HUDEP-2 (cell line): ENCODE data around the gene TMEM151B.
A peak's percentile ranks its signal among the peaks of the same experiment; 100 is the strongest.
"Not testable (repeated sequence)": the region's sequence is repeated elsewhere in the genome, so short reads cannot be mapped to it uniquely, and the experiment has no call there.

Experiments used
- DNase-seq, 76 experiments: peaks; one replicate each; lab custom pipeline; 2025; ENCODE audit not compliant: unreplicated experiment in 76 of 76; lab: John Stamatoyannopoulos, UW

Gene TMEM151B

DNA sequence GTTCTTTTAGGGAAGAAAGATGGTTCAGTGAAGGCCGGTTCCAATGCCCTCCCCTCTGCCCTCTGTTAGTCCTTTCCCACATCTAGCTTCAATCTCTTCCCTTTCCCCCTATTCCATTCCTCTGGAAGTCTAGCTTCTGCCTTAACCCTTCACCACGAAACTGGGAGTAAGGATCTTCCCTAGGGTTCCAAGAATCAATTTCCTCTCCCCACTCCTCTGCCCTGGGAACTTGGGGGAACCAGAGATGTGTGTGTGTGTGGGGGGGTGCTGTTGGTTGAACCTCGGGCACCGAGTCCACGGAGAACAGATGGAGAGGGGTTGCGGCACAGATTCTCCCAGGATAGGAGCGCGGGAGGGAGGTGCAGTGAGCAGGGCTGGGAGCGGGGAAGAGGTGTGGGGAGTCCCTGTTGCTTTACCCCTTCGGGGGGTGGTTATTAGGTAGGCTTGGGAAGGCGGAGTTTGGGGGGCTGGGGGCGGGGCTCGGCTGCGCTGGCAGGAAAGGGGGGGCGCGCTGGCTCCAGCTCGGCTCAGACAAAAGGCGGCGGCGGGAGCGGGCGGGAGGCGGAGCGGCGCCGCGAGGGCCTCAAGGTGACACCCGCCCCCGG, at the start of gene TMEM151B:
Gene TMEM151B, plus strand, starts transcription at position 530 of the 605 bp plus-strand sequence. CDS start 293 bp downstream, outside the sequence.
- no peak for DNase-seq

DNA sequence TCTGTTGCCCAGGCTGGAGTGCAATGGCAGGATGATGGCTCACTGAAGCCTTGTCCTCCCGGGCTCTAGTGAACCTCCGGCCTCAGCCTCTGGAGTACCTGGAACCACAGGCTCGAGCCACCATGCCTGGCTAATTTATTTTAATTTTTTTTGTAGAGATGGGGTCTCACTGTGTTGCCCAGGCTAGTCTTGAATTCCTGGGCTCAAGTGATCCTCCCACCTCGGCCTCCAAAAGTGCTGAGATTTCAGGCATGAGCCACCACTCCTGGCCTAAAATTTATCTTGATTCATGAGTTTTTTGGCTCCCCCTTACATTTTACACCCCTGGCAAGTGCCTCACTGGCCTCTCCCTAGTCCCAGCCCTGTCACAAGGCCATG, 49.3 kb upstream of the TMEM151B start:
- DNase-seq: no peak

DNA sequence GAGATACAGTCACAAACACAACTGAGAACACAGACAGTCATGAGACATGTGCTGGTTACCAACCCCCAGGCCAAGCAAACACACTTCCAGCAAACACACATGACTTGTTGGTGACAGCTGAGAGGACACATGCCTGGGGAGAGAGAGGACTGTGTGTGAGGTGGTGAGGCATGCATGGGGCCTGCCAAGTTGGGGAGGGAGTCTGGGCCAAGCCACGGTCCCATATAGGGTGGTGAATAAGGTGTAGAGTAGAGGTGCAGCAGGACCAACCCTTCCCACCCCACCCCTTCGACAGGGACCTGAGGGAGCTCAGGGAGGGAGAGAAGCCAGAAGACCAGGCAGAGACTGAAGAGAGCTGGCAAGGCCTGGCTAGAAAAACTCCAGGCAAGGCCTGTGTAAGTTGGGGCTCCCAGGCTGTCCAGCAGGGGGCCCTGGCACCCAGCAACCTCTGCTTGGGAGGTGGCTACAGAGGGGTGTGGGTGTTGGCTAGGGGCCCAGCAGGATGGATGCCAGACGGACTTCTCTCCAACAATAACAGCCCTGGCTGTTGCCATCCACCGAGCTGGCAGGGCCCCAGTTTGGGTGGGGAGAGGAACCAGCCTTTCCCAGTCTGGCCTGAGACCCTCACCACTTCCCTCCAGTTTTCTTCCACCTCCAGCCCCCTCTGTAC, 48.8 kb upstream of the TMEM151B start:
- peak; percentile 68 to 99 (median 98) for DNase-seq

DNA sequence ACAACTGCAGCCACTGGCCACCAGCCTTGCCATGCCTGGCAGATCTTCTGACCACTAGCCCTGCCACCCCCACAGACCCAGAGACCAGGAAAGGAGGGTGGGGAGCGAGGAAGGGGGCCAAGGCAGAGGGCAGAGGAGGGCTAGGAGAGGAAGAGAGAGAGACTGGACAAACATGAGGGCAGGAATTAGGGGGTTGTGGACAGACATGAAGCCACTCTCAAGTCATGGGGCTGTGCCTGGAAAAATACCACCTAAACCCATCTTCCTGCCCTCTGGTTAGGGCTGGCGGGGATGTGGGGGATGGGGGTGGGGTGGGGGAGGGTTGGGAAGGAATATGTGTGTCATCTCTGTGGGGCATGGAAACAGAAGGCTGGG, 48.3 kb upstream of the TMEM151B start:
- DNase-seq: peak in 2 of 76 experiments; percentile 44 to 57

DNA sequence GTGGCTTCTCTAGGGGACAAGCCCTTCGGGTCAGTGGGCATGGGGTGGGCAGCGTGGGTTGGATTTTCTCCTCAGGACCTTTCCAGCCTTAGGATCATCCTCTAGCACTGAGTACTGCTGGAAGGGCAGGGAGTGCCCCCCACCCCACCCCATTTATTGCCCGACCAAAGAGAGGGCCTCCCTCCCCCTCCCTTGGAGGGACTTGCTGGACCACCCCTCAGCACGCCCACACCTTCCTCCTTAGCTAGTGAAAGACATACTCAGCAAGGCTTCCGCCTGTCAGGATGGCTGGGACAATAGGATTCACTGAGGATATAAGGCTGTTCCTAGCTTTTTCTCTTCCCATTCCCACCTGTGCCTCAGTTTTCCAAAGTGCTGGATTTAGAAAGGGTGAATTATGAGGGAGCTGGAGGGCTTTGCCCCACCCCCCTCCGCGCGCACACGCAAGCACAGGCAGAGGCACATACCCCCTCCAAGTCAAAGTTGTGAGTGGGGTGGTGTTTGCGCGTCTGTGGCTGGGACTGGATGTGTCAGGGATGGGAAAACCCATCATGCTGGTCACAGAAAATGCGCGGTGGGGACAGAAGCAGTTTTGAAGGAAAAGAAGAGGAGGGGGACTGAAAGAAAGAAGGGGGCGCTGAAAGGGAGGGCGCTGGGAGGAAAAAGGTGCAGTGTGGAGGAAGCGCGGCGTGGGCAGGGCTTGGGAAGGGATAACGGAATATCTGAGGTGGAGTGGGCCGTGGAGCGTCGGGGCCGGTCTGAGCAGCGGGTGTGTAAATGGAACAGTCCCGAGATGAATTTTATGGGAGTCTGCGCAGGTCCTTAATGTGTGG, 47.5 kb upstream of the TMEM151B start:
- DNase-seq: no peak

DNA sequence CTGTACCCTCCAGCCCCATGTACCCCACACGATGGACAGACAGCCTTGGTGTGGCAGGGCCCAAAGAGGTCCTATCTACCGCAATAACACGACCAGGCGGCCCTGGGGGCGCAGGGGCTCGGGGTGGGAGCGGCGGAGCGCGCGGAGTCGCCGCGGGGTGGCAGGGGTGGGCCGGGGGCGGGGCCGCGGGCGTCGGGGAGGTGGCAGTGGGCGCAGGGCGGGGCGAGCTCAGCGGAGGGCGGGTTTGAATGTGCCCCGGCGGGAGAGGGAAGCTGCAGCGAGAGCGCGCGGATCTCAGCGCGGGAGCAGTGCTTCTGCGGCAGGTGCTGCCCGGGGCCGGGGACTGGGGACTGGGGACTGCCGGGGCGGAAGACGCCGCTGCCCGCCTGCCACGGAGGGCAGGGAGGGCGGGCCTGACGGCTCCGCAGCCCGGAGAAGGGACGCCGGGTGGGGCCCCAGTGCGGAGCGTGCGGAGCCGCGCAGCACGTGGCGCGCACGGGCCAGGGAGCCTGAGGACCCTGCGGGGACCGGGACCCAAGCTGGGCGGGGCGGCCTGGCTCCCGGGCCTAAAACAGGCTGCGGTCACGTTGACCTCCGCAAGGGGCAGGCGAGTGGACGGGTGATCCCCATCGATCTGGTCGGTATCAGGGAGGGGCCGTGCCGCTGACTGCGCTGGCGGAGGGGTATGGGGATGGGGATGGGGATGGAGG, 46.8 kb upstream of the TMEM151B start, which contains the start of gene SLC29A1:
Gene SLC29A1, plus strand, starts transcription at position 277 of the 710 bp plus-strand sequence. CDS start 3,719 bp downstream, outside the sequence.
- peak in 72 of 76 experiments; percentile 39 to 92 (median 76) for DNase-seq

DNA sequence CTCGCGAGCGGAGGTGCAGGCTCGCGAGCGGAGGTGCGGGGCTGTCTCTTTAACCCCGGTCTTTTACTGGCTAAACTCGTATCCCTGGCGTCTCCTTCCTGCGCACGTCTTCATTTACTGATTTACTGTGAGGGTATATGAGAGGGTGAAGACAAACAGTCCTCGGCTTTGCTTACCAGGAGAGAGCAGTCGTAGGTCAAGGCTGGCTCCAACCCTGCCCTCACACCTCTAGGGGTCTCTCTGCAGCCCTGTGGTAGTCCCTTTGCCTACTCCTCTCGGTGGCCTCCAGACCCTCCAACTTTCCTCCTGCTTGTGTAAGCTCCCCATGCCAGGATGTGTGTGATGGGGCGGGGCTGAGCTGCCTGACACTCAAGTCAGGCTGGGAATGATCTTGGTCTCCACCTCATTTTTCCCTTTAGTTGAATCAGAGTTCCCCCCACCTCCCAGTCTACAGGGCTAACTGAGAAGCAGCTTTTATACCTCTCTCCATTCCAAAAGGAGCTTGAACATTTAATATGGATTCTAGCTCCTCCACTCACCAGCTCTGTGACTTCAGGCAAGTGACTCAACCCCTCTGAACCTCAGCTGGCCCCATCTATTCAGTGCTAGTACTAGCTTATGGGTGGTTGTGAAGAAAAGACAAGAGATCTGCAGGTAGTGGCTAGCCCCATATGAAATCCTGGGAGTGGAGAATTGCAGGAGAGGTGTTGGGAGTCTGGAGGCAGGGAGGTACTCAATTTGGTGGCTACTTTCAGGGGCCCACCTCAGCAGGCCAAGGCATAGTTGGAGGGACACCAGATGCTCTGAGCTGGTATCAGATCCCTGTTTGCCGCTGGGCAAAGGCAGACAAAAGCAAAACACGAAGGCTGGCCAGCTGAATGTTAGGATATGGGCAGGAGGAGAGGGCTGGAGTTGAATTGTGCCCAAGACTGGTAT, 46.0 kb upstream of the TMEM151B start:
- DNase-seq: peak in 28 of 76 experiments; percentile 24 to 75 (median 51)

DNA sequence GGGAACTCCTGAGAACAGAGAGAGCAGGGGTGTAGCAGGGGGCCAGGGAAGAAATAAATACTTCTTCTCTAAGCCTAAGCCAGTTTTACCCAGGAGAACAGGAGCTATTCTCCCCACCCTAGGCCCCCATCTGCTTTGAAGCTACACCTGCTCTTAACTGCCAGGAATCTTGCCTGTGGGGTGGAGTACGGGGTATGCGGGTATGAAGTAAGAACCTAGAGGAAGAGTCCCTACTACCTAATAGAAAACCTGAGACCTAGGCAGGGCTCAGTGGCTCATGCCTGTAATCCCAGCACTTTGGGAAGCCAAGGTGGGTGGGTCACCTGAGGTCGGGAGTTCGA, 45.3 kb upstream of the TMEM151B start:
- DNase-seq: no peak

DNA sequence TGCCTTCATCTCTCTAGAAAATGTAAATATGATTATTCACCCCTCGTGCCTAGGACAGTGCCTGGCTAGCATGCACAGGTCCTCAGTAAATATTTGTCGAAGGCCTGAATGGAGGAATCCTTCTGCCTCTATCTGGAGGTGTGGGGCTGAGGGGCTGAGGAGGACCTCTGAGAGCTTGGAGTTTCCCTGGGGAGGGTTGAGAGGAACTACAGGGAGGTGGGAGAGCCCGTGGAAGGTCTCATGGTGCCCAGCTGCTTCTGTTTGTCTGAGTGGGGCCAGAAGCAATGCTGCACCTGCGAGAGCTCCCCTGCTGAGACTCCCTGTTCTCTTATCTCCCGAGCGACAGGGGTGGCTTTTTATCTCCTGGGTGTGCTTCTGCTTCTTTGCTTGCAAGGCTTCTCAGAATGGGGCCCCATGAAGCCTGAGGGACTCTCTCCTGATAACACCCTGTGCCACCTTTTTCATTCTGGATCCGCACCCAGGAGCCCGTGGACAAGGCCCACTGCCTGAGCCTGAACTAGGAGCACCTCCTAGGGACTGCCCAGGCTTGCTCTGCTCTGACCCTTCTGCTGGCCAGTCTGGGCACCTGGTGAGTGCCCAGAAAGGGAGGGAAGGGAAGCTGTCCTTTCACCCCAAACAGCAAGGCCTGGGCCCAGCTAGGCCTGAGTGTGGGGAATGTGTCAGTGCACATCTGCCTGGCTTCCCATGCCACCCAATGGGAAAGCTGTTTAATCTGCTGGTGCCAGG, 44.5 kb upstream of the TMEM151B start:
- DNase-seq: peak in 74 of 76 experiments; percentile 46 to 97 (median 86)

DNA sequence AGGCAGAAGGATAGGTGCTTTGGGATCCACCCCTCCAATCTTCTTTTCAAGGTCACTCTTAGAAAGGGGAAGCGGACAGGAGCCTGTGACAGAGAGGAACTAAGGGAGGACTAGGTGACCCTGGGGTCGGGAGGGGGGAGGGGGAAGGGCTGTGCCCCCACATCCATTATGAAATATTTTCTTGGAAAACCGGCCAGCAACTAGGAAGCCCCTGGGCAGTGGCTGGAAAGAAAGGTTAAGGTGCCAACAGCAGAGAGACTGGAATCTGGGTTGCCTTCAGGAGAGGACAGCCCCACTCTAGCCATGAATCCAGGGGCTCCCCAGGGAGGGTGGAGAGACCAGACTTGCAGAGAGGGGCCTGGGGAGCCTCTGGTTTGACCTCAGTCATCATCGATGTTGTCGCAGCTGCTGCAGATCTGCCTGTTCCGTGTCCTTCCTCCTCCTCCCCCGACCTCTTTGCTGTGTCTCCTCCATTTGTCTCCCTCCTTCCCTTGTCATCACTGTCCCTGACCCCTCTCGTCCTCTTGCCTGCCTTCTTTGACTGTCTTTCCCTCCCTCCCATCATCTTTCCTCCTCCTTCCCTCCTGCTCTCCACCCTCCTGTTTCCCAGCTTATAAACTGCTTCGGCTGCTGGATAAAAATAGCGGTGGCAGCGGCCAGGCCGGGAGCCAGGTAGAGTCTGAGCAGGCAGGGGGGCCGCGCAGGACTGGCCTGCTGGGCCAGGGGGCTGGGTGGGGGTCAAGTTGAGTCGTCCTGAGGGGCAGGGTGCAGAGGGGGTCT, 43.7 kb upstream of the TMEM151B start:
- DNase-seq: peak in 2 of 76 experiments; percentile 13 to 50

DNA sequence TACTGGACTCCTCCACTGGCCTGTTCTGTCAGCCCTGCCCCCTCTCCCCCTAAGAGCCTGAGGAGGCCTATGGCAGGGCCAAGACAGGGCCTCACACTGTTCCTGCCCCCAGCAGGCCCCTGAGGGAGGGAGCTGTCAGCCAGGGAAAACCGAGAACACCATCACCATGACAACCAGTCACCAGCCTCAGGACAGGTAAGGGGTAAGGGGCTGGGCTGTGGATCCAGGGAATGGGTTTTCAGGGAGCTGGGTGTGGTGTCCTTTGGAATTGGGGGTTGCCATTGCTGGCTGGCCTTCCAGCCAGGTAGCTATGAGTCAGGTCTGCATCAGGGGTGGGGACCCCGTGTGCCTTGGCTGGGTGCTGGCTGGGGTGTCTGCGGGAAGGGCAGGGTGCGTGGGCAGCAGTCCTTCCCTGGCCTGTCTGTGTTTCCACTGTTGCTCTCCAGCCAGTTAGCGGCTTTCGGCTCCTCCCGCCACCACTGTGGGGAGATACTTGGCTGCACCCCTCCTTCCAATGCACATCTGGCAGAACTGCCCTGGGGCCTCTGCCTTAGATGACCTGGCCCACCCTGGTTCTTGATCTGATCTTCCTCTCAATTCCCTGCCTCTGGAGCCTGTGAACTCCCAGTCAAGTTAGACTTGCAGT, 43.0 kb upstream of the TMEM151B start:
- peak in 28 of 76 experiments; percentile 13 to 50 (median 32) for DNase-seq

DNA sequence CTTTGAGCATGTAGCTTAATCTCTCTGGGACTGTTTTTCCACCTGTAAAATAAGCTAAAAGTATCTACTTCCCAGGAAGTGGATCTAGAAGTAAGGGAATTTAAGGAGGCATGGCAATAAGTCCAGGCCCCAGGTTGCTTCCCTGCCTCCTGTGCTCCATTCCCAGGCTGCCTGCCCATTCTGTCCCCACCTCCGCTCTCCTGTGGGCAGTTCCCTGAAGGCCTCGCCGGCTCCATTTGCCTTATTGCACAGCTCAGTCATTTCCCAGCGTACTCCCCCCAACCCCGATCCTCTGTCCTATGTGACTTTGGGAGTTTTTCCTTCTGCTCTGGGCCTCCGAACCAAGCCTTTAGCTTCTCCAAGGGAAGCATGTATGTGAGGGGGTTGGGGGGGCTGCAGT, 42.2 kb upstream of the TMEM151B start:
- no peak for DNase-seq

DNA sequence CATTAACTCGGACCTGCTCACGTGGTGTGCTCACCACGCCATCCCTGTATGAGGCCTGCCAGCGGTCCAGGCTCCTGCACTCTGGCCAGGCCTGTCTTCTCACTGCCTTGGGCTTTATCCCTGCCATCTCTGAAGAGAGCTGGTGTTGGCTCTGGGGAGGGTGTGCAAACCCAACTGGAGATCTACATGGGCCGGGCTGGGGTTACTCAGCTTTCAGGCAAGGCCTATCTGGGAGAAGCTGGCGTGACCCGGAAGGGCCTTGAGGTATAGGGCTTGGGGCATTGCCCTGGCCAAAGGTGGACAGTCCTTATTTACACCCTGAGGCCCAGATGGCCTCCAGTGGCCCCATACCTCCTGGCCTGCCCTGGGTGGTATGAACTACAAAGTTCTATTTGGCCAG, 41.8 kb upstream of the TMEM151B start:
- DNase-seq: no peak

DNA sequence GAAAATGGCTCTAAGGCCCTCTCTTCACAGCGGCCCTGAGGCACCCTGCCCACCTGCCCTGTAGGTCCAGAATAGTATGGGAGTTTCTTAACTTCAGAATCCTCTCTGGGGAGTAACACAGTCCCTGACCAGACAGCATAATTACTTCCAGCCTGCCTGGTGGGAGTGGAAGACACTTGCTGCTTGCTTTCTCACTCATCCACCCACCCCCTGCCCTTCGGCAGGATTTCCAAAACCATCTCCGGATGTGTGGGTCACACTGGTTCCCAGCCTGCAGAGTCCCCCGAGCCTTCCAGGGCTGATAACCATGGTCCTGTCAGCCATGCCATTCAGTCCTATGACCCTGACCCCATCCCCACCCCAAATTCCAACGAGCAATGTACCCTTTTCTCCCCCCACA, 41.4 kb upstream of the TMEM151B start:
- no peak for DNase-seq

DNA sequence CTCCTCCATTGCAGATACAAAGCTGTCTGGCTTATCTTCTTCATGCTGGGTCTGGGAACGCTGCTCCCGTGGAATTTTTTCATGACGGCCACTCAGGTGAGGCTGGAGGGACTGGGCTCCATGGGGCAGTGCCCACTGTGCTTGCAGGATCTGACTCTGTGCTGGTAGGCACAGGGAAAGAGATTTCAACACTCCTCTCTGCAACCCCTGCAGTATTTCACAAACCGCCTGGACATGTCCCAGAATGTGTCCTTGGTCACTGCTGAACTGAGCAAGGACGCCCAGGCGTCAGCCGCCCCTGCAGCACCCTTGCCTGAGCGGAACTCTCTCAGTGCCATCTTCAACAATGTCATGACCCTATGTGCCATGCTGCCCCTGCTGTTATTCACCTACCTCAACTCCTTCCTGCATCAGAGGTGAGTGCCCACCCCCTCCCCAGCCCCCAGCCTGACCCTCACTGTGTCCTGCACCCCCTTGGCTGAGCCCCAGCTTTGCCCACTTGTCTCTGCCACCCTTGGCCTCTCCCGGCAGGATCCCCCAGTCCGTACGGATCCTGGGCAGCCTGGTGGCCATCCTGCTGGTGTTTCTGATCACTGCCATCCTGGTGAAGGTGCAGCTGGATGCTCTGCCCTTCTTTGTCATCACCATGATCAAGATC, 40.7 kb upstream of the TMEM151B start:
- no peak for DNase-seq

DNA sequence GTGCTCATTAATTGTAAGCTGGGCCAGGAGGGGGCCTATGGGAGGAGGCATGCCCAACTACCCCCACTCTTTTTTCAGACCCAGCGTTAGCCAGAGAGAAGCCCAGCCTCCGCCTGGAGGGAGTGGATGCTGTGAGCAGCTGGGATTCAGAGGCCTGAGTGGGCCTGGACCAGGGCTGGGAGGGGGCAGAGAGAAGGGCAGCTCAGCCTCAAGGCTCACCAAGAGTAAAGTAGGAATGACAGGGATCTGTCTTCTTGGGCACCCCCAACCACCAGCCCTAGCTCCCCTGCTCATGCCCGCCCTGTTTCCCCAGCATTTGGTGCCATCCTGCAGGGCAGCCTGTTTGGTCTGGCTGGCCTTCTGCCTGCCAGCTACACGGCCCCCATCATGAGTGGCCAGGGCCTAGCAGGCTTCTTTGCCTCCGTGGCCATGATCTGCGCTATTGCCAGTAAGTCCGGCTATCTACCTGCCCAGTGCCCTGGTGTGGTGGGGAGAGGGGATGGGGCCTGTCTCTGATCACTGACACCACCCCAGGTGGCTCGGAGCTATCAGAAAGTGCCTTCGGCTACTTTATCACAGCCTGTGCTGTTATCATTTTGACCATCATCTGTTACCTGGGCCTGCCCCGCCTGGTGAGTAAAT, 40.1 kb upstream of the TMEM151B start:
- DNase-seq: no peak

DNA sequence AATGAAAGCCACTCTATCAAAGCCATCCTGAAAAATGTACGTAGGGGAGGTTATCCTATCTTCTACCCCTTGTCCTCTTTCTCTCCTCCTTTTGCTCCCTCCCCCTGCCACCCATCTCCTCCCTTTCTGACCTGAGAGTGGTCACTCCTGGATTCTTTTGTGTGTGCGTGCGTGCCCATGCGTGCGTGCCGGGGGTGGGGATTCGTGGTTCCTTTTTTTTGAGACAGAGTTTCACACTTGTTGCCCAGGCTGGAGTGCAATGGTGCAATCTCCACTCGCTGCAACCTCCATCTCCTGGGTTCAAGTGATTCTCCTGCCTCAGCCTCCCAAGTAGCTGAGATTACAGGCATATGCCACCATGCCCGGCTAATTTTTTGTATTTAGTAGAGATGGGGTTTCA, 38.8 kb upstream of the TMEM151B start:
- DNase-seq: not testable (repeated sequence)
